MM.1S (cell line): ENCODE results near the gene AP1B1.

Experiments used
- CTCF ChIP-seq: fragments of 300-600 bp; sonication (generic); IDR thresholded peaks from 2 replicates; pipeline ENCODE4 v1.5.1; 2016; ENCODE audit warnings: antibody characterized with exemption, low read length, mixed read lengths
- EZH2 ChIP-seq: fragments of 300-600 bp; sonication (generic); optimal IDR thresholded peaks from 2 replicates; pipeline ENCODE3; 2017; ENCODE audit warnings: low read depth, mild to moderate bottlenecking, antibody characterized with exemption, low read length, mixed read lengths

- TF ChIP-seq CTCF = no peak
- TF ChIP-seq EZH2 = no peak
These were observed 86.0 kb downstream of the AP1B1 start for GRCh38 chr22:29302402-29302680.
